ENCODE data around the gene EPB41L4B.
"Not testable (repeated sequence)": the region's sequence is repeated elsewhere in the genome, so short reads cannot be mapped to it uniquely, and the experiment has no call there.

EPB41L4B gene

DNA sequence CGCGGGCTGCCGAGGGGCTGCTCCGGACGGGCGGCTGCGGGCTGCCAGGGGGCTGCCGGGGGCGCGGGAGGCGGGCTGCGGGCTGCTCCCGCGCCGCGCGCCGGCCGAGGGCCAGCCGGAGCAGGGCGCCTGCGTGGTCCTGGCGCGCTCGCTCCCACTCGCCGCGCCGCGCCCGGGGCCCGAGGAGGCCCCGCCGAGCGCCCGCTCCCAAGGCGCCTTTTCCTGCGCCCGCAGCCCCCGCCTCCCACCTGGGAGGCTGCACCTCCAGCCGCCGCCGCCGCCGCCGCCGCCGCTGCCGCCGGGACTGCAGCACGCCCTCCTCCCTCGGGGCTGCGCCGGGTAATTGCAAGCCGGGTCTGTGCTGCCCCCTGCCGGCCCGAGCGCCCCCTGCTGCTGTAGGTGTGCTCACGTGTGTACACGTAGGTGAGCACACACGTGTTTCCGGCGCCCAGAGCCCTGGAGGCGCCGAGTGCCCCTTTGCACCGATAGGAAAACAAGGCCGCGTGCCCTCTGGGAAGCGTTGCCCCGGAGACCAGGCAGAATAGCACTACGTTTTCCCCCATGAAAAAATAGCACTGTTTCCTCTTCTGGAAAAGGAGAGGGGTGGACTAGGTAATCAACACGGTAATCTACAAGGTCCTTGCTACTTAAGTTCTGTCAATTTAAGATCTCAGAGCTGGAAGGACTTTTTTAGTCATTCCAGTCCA lies at the start of gene EPB41L4B:
Gene EPB41L4B, minus strand, starts transcription at position 318 of the 707 bp plus-strand sequence. CDS start 613 bp downstream, outside the sequence.
- peak; percentile 54 for DNase-seq (ENCODE audit: low read depth, low spot score)

DNA sequence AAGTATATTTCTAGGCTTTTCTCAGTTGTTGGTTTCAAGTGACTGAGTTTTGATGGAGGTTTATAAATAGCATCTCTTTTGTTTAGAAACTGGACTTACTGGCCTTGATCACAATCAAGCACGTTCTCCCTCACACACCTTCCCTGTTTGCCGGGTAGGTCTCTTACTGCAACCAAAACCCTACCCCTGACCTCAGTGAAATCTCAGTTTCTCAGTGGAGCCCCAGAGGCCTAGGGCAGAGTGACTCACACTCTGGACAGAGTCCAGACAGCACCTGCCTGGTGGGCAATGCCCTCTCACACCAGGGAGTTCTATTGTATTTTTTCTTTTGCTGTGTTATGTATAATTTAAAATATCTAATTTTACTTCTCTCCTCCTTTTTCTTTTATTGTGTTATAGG lies 48.4 kb upstream of the EPB41L4B start:
- no peak for DNase-seq (ENCODE audit: low read depth, low spot score)

DNA sequence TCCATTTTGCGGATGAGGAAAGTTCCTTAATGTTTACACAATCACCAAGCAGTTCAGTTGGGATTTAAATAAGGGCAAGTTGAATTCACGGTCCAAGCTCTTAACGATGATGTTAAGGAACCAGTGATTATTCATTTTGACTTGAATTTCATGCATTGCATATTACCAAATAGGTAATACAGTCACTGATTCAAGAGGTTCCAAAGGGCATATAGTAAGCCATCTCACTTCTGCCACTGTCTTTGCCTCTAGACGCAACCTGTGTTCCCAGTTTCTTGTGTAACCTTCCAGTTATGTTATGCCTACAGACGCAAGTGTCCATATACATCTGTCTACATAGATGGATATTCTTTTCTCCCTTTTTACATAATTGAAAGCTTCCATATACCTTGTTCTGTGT lies 39.9 kb upstream of the EPB41L4B start:
- no peak for DNase-seq (ENCODE audit: low read depth, low spot score)

DNA sequence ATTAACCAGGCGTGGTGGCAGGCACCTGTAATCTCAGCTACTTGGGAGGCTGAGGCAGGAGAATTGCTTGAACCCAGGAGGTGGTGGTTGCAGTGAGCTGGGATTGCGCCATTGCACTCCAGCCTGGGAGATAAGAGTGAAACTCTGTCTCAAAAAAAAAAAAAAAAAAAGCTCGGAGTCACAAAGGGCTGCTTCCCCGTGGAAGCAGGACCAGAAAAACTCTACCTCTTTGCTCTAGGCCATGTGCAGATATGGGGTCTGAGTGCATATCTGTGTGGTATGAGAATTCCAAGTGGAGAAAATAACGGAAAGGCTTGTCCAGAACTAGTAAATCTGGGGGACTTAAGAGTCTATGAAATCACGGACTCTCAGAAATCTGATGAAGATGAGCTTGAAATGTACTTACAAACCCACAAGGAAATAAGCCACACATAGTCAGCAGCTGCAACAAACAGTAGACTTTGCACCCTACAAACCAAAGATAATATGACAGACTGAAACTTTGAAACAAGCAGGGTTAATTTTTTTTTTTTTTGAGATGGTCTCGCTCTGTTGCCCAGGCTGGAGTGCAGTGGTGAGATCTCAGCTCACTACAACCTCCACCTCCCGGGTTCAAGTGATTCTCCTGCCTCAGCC lies 38.2 kb upstream of the EPB41L4B start:
- not testable (repeated sequence) for DNase-seq (ENCODE audit: low read depth, low spot score)

DNA sequence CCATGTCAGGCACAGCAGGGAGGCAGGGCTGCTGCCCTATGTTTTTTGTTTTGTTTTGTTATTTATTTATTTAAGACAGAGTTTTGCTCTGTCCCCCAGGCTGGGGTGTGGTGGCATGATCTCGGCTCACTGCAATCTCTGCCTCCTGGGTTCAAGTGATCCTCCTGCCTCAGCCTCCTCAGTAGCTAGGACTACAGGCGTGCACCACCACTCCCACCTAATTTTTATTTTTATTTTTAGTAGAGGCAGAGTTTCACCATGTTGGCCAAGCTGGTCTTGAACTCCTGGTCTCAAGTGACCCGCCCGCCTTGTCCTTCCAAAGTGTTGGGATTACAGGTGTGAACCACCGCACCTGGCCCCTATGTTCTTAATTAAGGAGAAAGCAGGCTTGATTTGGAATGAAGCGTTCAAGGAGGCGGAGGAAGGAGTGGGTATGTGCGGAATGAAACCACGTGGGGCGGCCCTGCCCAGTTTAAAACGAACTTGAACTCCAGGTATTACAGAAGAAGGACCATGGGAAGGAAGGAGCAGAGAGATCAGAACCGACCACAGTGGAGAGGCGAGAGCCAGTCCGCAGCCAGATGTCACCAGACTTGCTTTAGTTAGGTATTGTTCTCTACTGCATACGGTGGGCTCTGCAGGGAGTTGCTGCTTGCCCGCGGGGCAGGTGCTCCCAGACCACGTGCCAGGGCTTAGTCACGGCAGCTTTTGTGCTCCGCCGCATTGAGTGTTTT lies 34.9 kb upstream of the EPB41L4B start:
- no peak for DNase-seq (ENCODE audit: low read depth, low spot score)

DNA sequence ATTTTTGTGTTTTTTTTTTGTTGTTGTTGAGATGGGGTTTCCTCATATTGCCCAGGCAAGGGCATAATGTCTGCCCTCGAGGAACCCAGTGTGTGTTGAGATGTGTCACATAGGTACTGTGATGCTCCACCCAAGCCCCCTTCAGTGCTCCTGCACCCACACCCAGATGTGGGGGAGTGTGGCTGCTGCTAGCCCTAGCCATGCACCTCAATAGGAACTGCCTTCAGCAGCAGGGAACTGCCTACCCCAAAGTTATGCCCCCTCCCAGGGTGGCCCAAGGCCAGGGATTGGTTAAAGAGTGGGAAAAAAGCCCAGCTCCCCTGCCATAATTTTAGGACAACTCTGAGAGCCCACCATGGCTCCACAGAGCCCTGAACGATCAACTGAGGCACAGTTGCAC lies 33.3 kb upstream of the EPB41L4B start:
- no peak for DNase-seq (ENCODE audit: low read depth, low spot score)

DNA sequence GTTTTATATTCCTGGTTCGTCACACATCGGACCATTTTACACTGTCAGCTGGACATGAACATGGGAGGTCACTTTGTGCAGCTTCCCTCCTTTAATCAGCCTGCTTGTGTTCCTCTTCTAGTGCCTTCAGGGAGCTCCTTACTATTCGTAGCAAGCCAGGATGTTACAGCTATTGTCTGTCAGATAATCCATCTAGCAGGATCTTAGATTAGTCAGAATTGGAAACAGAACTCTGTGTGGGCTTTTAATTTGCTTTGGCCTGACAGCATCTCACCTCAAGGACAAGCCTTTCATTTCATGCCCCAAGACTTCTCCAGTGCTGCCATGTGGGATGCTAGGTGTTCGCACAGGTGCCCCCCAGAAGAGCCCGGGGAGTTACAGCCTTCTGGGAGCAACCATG lies 30.2 kb upstream of the EPB41L4B start:
- DNase-seq (ENCODE audit: low read depth, low spot score) = no peak

DNA sequence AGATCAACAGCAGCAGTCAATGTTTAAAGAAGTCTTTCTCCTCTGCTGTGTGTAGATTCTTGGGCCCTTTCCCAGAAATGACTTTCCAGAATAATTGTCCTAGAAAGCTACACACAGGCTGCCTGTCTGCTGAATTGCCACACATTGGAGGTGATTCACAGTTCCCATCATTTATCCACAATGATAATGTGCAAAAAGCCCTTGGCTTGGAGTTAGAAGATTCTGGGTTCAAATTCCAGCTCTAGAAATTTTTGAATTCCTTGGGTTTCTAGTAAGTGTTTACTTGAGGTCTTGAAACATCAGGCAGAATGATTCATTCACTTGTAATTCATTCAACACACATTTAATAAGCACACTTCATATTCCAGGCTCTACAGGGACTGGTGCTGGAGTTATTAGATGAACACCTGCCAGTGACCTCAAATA lies 28.6 kb upstream of the EPB41L4B start:
- DNase-seq (ENCODE audit: low read depth, low spot score) = no peak

DNA sequence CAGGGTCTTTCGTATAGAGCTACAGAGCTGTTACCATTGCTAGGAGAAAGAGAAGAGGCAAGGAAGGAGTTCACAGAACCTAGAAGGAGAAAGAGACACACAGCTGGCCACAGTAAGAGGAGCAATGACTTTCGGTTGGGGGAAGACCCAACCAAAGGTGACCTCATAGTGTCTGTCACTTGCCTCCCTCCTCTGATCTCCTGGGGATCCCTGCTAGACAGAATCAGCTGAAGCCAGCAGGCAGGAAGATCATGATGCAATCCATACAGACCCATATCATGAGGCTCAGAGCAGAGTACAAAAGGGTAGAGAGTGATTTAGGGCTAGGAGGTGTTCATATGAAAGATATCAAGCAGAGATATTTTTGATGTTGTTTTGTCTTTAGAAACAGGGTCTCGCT lies 26.0 kb upstream of the EPB41L4B start:
- DNase-seq (ENCODE audit: low read depth, low spot score) = no peak

DNA sequence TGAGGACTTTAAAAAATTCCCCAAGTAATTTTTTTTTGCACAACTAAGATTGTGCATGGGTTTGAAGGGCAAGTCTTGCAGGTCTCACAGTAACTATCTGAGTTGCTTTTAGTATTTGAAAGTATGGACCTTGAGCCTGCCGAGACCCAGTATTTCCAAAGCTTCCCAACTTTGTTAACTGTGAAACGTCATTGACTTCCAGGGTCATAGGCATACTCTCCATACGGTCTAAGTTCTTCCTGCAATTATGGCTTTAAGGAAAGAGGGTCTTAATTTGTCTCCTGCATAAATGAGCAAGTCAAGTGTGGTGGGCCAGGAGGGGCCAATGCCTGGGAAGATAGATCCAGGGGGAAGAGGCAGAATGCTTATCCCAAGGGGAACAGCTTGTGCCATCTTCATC lies 24.0 kb upstream of the EPB41L4B start:
- DNase-seq (ENCODE audit: low read depth, low spot score) = no peak

DNA sequence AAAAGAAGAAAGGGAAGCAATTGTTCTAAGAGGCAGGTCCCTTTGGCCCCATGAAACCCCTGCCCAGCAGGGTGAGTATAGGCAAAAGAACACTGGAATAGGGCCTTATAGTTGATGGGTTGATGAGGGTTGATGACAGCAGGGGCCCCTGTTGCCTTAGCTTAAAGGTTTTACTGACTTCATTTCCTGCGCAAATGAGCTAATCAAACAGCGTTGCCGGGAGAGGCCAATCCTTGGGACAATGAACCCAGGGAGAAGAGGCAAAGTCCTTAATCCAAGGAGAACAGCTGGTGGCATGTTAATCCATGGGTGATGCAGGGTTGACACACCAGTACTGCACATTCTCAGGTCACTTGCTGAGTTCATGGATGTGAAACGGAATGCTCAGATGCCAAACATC lies 22.0 kb upstream of the EPB41L4B start:
- no peak for DNase-seq (ENCODE audit: low read depth, low spot score)

DNA sequence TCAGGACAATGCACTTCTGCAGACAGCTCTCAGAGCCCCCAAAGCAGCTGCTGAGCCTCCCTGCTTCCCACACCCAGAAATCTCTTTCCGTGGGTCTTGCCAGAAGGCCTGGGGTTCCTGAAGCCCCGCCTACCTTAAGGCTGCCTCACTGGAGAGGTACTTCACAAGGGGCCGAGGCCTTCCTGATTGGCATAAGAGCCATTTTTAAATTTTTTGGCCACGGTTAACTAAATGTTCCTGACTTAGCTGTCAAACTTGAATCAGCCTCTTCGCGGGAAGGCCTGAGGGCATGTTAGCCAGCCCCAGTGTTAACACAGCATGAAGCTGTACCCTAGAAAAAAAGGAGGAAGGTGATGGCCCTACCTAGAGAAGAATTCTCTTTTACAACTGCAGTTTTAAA lies 20.7 kb upstream of the EPB41L4B start:
- DNase-seq (ENCODE audit: low read depth, low spot score) = no peak

DNA sequence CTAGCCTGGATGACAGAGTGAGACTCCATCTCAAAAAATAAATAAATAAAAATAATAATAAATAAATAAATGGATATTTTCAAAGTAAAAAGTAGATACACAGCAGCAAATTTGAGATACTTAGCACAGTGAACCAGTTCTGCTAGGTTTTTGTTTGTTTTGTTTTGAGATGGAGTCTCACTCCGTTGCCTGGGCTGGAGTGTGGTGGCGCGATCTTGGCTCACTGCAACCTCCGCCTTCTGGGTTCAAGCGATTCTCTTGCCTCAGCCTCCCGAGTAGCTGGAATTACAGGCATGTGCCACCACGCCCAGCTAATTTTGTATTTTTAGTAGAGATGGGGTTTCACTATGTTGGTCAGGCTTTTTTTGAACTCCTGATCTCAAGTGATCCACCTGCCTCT lies 20.1 kb upstream of the EPB41L4B start:
- not testable (repeated sequence) for DNase-seq (ENCODE audit: low read depth, low spot score)

DNA sequence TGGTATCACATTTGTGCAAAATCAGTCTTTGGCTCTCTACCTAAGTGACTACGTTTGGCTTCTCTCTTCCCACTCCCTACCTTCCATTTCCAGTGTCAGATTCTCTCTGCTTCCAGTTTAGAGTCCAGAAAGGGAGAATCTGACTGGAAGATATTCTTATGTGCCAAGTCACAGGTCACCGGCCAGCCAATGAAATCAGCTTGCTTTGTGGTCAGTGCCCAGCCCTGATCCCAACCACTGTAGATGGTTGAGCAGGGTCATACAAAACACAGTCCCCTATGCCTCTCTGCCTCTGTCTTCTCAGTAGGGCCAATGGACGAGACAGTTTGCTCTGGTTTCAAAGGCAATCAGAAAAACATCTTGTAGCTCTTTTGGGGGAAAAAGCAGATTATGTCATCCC lies 15.6 kb upstream of the EPB41L4B start:
- DNase-seq (ENCODE audit: low read depth, low spot score) = no peak

DNA sequence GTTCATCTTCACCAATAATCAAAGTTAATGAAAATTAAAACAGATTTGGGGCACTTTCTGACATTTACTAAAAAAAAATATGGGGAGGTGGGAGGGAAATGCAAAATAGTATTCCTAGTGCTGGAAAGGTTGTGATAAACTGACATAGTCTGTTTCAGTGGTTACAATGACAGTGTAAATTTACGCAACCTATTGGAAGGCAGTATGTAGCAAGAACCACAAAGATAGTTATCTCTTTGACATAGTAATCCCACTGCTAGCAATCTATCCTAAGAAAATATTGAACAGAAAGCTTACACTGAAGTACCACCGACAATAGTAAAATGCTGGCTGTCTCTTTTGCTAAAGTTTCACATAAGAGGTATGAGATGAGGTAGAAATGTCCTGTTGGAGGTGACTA lies 15.1 kb upstream of the EPB41L4B start:
- DNase-seq (ENCODE audit: low read depth, low spot score) = no peak

DNA sequence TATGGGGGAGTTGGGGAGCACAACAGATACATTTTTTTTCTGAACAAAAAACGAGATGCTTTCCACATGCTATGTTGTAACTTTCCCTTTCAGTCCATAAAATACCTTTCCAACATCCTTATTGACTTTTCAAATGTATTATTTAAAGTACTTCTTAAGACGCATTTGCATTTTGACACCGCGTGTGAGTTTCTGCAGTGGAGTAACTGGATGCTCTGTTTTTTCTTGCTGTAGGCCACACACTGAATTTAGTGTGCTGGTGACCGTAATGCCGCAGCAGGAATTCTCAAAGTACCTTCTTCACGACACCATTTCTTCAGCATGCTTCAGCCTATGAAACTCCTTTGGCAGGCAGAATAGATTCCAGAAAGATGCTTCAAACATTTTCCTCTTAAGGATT lies 14.3 kb upstream of the EPB41L4B start:
- DNase-seq (ENCODE audit: low read depth, low spot score) = no peak

DNA sequence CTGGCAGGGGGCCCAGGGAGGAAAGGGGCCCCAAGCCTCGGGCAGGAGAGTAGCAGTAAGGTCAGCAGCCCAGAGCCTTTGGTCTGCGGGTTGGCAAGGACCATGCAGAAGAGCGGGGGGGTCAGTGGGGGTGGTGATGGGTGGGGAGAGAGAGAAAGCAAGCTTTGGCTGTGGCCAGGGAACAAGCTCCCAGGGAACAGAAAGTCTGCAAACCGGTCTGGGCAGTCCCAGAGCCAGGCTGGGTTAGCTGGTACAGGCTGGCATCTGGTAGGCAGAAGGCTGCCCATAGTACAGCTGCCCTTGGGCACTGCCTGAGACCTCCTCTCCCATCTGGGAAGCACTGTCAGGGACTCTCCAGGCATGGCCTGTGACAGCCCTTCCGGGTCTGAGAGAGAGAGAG lies 10.5 kb upstream of the EPB41L4B start:
- no peak for DNase-seq (ENCODE audit: low read depth, low spot score)

DNA sequence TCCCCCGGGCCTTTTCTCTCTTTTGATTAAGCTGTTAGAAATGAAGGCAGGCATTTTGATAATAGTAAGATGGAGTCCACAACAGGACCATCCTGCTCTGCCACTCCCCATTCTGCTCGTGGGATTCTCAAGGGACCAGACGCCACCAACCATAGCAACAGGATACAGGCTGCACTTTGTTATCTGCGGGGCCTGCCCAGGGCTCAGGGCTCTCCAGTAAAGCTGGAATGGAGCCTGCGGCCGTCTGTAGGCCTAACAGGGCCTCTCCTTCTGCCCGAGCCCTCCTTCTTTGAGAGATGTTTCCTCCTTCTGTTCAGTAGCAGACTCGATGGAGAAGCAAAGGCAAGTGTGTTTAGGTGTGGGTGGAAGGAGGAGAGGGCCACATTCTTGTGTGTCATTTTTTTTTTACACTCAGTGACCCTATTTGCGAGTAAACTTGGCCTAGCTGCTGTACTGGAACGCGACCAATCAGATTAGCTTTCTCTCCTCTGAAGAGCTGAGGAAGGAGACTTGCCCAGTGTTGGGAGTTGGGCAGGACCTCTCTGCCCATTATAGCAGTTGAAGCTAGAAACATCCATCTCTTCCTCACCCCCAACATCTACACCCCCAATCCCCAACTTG lies 8.9 kb upstream of the EPB41L4B start:
- DNase-seq (ENCODE audit: low read depth, low spot score) = no peak

DNA sequence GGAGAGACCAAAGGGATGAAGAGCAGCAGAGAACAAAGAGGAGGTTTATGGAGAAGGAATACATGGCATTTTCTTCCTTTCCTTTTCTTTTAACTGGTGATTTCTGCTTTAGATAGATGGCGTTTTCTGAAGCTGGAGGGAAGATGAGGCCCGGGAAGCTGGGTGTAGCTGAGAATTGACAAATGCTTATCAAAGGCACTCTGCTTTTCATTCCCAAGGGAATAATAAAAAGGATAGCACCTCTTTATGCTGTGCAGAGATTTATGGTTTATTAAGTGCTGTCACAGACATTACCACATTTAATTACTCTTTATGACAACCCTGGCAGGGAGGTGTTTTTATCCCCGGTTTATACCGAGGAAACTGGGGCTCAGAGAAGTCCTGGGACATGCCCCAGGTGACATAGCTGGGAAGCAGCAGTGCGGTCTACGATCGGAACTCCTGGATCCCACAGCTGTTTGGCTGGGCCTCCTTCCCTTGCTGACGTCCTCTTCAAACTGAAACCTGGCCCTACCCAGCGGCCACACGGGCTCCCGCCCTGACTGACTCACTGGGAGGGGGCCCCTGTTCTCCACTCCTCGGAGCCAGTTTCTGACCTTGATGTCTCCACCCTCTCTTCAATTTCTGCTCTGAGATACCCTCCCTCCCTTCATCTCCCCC lies 8.2 kb upstream of the EPB41L4B start:
- no peak for DNase-seq (ENCODE audit: low read depth, low spot score)

DNA sequence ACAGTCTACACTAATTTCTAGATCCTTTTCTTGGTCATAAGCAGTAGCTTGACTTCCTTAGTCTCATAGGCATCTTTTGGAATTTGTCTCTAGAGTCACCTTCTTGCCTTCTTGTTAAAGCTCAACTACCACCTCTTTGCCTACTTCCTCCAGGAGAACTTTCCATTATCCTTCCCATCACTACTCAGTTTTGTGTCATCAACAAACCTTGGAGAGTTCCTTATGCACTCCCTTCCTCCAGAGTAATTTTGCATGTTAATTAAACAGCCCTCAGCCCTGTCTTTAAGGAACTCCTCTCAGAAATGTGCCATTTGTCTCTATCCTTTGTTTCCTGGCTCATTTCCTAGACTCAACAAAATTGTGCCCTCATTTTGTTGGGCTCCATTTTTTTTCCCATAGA lies 4.2 kb upstream of the EPB41L4B start:
- no peak for DNase-seq (ENCODE audit: low read depth, low spot score)

DNA sequence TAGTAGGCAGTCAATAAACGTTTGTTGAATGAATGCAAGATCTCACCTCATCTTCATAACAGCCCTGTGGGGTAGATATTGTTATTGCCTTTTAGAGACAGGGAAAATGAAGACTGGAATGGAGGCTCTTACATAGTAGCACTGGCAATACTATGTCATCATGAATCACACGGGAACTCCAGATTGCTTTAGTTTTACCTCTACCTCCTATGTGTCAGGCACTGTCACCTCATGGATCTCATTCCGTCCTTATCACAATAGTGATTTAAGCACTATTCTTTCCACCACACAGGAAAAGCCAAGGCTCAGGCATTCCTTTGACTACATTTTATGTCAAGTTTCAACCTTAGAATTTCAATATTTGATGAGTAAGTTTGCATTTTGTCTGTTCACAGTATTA lies 2.9 kb upstream of the EPB41L4B start:
- DNase-seq (ENCODE audit: low read depth, low spot score) = no peak

DNA sequence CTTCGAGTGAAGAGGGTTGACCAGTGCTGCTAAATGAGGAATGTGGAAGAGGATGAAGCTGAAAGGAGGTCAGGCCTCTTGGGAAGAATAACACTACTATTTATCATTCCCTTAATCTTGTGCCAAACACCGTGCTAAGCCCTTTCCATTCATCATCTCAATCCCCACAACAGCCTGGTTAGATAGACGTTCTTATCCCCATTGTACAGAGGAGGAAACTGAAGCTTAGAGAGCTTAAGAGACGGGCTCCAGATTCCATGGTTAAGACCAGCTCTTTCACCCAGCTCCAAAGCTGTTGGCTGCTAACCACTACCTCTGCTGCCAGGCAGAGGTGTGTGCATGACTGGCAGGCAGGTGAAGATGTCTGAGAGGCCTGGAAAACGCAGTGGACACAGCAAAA lies 868 bp upstream of the EPB41L4B start:
- DNase-seq (ENCODE audit: low read depth, low spot score) = no peak
